ENCODE results near the gene CFB. TPM values are rescaled to one million over a fixed set of nuclear protein-coding genes. Genes with fewer than 3 reads are reported as not detected.

CFB gene
- total RNA-seq, 1 experiment from 2014 or later, result 0.31 TPM

- H3K4me1 Mint-ChIP-seq, result peaks cover 5 to 8% of the 10 kb centered on the region in 2 experiments; a peak in 3 of 4 replicates
- Histone ChIP-seq H3K4me1 (ENCODE audit: insufficient read depth, low read length) (no peaks in the 10 kb centered on the region), H3K27ac (ENCODE audit: insufficient read length, low read depth, low read length) (no peak overlapping the region), H3K79me1 (ENCODE audit: insufficient read depth, low read depth, low read length, poor library complexity, severe bottlenecking) (no peaks in the 10 kb centered on the region), H2BK20ac (ENCODE audit: low read depth, low read length, poor library complexity, severe bottlenecking) (no peak overlapping the region), H3T11ph (ENCODE audit: low read length) (no peak overlapping the region), H3K23ac (ENCODE audit: insufficient read length, low read depth, low read length) (no peak overlapping the region), H2BK120ac (ENCODE audit: low read depth, low read length, poor library complexity, severe bottlenecking) (no peak overlapping the region), H3K18ac (ENCODE audit: insufficient read length, low read depth, low read length) (no peak overlapping the region), H3K4me2 (ENCODE audit: insufficient read depth, insufficient read length, low read length) (no peak overlapping the region), H4K8ac (replicated peaks; ENCODE audit: insufficient read length, low read depth, low read length) (no peak overlapping the region), H2AFZ (ENCODE audit: low read length) (no peak overlapping the region), H4K91ac (ENCODE audit: insufficient read length, low read depth, low read length) (no peak overlapping the region), H3K27me3 (ENCODE audit: insufficient read depth, low read length) (no peaks in the 10 kb centered on the region), H3K4ac (ENCODE audit: low read depth, low read length) (no peak overlapping the region), H3K23me2 (ENCODE audit: insufficient read length, low read depth, low read length, poor library complexity, severe bottlenecking) (no peaks in the 10 kb centered on the region), H3K79me2 (ENCODE audit: insufficient read depth, low read length) (no peaks in the 10 kb centered on the region), H2BK12ac (ENCODE audit: insufficient read length, low read depth, low read length) (no peak overlapping the region), H4K5ac (ENCODE audit: insufficient read length, low read depth, low read length) (no peak overlapping the region), H3K9ac (ENCODE audit: extremely low read depth, insufficient read length, low read length) (no peak overlapping the region), H3K56ac (ENCODE audit: insufficient read length, low read depth, low read length) (no peak overlapping the region), H2BK5ac (ENCODE audit: insufficient read length, low read length) (no peak overlapping the region), H2AK5ac (ENCODE audit: insufficient read length, low read length) (no peak overlapping the region), H3K9me3 (ENCODE audit: control insufficient read depth, low read depth, low read length) (no peaks in the 10 kb centered on the region), H3K14ac (ENCODE audit: insufficient read depth, low read length) (no peak overlapping the region), H4K20me1 (ENCODE audit: control insufficient read depth, insufficient read depth, insufficient read length) (peaks cover 2% of the 10 kb centered on the region), H2BK15ac (ENCODE audit: low read depth, low read length) (no peak overlapping the region)
- no peak for DNase-seq
- H3K27ac Mint-ChIP-seq, result no peak overlapping the region
- H3K27me3 Mint-ChIP-seq (ENCODE audit: low read depth), result peaks cover 48% of the 10 kb centered on the region
- TF ChIP-seq, protein P1, sequence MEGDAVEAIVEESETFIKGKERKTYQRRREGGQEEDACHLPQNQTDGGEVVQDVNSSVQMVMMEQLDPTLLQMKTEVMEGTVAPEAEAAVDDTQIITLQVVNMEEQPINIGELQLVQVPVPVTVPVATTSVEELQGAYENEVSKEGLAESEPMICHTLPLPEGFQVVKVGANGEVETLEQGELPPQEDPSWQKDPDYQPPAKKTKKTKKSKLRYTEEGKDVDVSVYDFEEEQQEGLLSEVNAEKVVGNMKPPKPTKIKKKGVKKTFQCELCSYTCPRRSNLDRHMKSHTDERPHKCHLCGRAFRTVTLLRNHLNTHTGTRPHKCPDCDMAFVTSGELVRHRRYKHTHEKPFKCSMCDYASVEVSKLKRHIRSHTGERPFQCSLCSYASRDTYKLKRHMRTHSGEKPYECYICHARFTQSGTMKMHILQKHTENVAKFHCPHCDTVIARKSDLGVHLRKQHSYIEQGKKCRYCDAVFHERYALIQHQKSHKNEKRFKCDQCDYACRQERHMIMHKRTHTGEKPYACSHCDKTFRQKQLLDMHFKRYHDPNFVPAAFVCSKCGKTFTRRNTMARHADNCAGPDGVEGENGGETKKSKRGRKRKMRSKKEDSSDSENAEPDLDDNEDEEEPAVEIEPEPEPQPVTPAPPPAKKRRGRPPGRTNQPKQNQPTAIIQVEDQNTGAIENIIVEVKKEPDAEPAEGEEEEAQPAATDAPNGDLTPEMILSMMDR (conservative IDR thresholded peaks at IDR 0.05), result no peak
- no peak overlapping the region for H3K4me3 Mint-ChIP-seq
- WGBS (ENCODE audit: extremely low coverage, insufficient read length, low lambda C conversion rate), result no CpG with 5 or more reads among the region's 5 CpGs
- H3K9me3 Mint-ChIP-seq, result no peaks in the 10 kb centered on the region
- H3K36me3 Mint-ChIP-seq (ENCODE audit: insufficient read depth in 1 of 3, low read depth in 3 of 3), result peaks cover 2 to 31% (median 16%) of the 10 kb centered on the region in 3 experiments; a peak in 6 of 7 replicates
Measured at GRCh38 chr6:31948306-31948705, 2.4 kb downstream of the CFB start.
